ENCODE data around the gene SH3BGR.
"Not testable (repeated sequence)": the region's sequence is repeated elsewhere in the genome, so short reads cannot be mapped to it uniquely, and the experiment has no call there.

Gene SH3BGR

GRCh38 chr21:39537571-39537970 lies 85.8 kb downstream of the SH3BGR start:
- Histone ChIP-seq H3K9me3 (ENCODE audit: control insufficient read depth, insufficient read depth, low read length) (peaks cover 10% of the 10 kb centered on the region), H3K27me3 (ENCODE audit: control insufficient read depth, insufficient read depth, low read length) (no peaks in the 10 kb centered on the region), H3K4me1 (ENCODE audit: control insufficient read depth, insufficient read depth, low read length) (peaks cover 16% of the 10 kb centered on the region), H3K4me3 (ENCODE audit: low read depth, low read length) (peak overlapping the region; percentile 5), H3K9ac (ENCODE audit: low read depth, low read length) (peak overlapping the region; percentile 5), H3K36me3 (ENCODE audit: control insufficient read depth, insufficient read depth, low read length) (no peaks in the 10 kb centered on the region)

GRCh38 chr21:39538453-39539042 lies 86.8 kb downstream of the SH3BGR start:
- H3K4me1 ChIP-seq (ENCODE audit: control insufficient read depth, insufficient read depth, low read length): peaks cover 16% of the 10 kb centered on the region
- no peak overlapping the region for H3K9ac ChIP-seq (ENCODE audit: low read depth, low read length)
- no peaks in the 10 kb centered on the region for H3K36me3 ChIP-seq (ENCODE audit: control insufficient read depth, insufficient read depth, low read length)
- H3K9me3 ChIP-seq (ENCODE audit: control insufficient read depth, insufficient read depth, low read length): peaks cover 10% of the 10 kb centered on the region
- H3K4me3 ChIP-seq (ENCODE audit: low read depth, low read length): no peak overlapping the region
- H3K27me3 ChIP-seq (ENCODE audit: control insufficient read depth, insufficient read depth, low read length): no peaks in the 10 kb centered on the region

GRCh38 chr21:39540367-39540766 lies 88.6 kb downstream of the SH3BGR start:
- not testable (repeated sequence) for H3K27me3 ChIP-seq (ENCODE audit: control insufficient read depth, insufficient read depth, low read length); H3K9ac ChIP-seq (ENCODE audit: low read depth, low read length); H3K36me3 ChIP-seq (ENCODE audit: control insufficient read depth, insufficient read depth, low read length); H3K4me3 ChIP-seq (ENCODE audit: low read depth, low read length); H3K9me3 ChIP-seq (ENCODE audit: control insufficient read depth, insufficient read depth, low read length)
- H3K4me1 ChIP-seq (ENCODE audit: control insufficient read depth, insufficient read depth, low read length): peaks cover 16% of the 10 kb centered on the region

- Histone ChIP-seq H3K36me3 (ENCODE audit: control insufficient read depth, insufficient read depth, low read length) (no peaks in the 10 kb centered on the region), H3K27me3 (ENCODE audit: control insufficient read depth, insufficient read depth, low read length) (no peaks in the 10 kb centered on the region), H3K4me3 (ENCODE audit: low read depth, low read length) (no peak overlapping the region), H3K9me3 (ENCODE audit: control insufficient read depth, insufficient read depth, low read length) (peaks cover 13% of the 10 kb centered on the region), H3K9ac (ENCODE audit: low read depth, low read length) (no peak overlapping the region), H3K4me1 (ENCODE audit: control insufficient read depth, insufficient read depth, low read length) (peaks cover 7% of the 10 kb centered on the region)
Measured at GRCh38 chr21:39542736-39543135, 91.0 kb downstream of the SH3BGR start.

- Histone ChIP-seq H3K36me3 (ENCODE audit: control insufficient read depth, insufficient read depth, low read length) (no peaks in the 10 kb centered on the region), H3K9me3 (ENCODE audit: control insufficient read depth, insufficient read depth, low read length) (peaks cover 9% of the 10 kb centered on the region), H3K9ac (ENCODE audit: low read depth, low read length) (no peak overlapping the region), H3K4me1 (ENCODE audit: control insufficient read depth, insufficient read depth, low read length) (no peaks in the 10 kb centered on the region), H3K4me3 (ENCODE audit: low read depth, low read length) (no peak overlapping the region), H3K27me3 (ENCODE audit: control insufficient read depth, insufficient read depth, low read length) (no peaks in the 10 kb centered on the region)
Measured at GRCh38 chr21:39546522-39546921, 94.8 kb downstream of the SH3BGR start.

GRCh38 chr21:39552856-39553255 lies 101.1 kb downstream of the SH3BGR start:
- Histone ChIP-seq H3K4me1 (ENCODE audit: control insufficient read depth, insufficient read depth, low read length) (no peaks in the 10 kb centered on the region), H3K4me3 (ENCODE audit: low read depth, low read length) (no peak overlapping the region), H3K9me3 (ENCODE audit: control insufficient read depth, insufficient read depth, low read length) (peaks cover 6% of the 10 kb centered on the region), H3K36me3 (ENCODE audit: control insufficient read depth, insufficient read depth, low read length) (no peaks in the 10 kb centered on the region), H3K27me3 (ENCODE audit: control insufficient read depth, insufficient read depth, low read length) (no peaks in the 10 kb centered on the region), H3K9ac (ENCODE audit: low read depth, low read length) (no peak overlapping the region)

- Histone ChIP-seq H3K9ac (ENCODE audit: low read depth, low read length) (no peak overlapping the region), H3K4me3 (ENCODE audit: low read depth, low read length) (no peak overlapping the region), H3K36me3 (ENCODE audit: control insufficient read depth, insufficient read depth, low read length) (no peaks in the 10 kb centered on the region), H3K4me1 (ENCODE audit: control insufficient read depth, insufficient read depth, low read length) (no peaks in the 10 kb centered on the region), H3K27me3 (ENCODE audit: control insufficient read depth, insufficient read depth, low read length) (no peaks in the 10 kb centered on the region), H3K9me3 (ENCODE audit: control insufficient read depth, insufficient read depth, low read length) (peaks cover 6% of the 10 kb centered on the region)
Measured at GRCh38 chr21:39553331-39553730, 101.6 kb downstream of the SH3BGR start.

GRCh38 chr21:39555911-39556590 lies 104.3 kb downstream of the SH3BGR start:
- Histone ChIP-seq H3K4me1 (ENCODE audit: control insufficient read depth, insufficient read depth, low read length) (no peaks in the 10 kb centered on the region), H3K9ac (ENCODE audit: low read depth, low read length) (no peak overlapping the region), H3K9me3 (ENCODE audit: control insufficient read depth, insufficient read depth, low read length) (peaks cover 6% of the 10 kb centered on the region), H3K4me3 (ENCODE audit: low read depth, low read length) (no peak overlapping the region), H3K27me3 (ENCODE audit: control insufficient read depth, insufficient read depth, low read length) (no peaks in the 10 kb centered on the region), H3K36me3 (ENCODE audit: control insufficient read depth, insufficient read depth, low read length) (no peaks in the 10 kb centered on the region)

GRCh38 chr21:39559511-39559910 lies 107.7 kb downstream of the SH3BGR start:
- Histone ChIP-seq H3K9ac (ENCODE audit: low read depth, low read length) (no peak overlapping the region), H3K9me3 (ENCODE audit: control insufficient read depth, insufficient read depth, low read length) (no peaks in the 10 kb centered on the region), H3K4me1 (ENCODE audit: control insufficient read depth, insufficient read depth, low read length) (no peaks in the 10 kb centered on the region), H3K36me3 (ENCODE audit: control insufficient read depth, insufficient read depth, low read length) (no peaks in the 10 kb centered on the region), H3K4me3 (ENCODE audit: low read depth, low read length) (no peak overlapping the region), H3K27me3 (ENCODE audit: control insufficient read depth, insufficient read depth, low read length) (no peaks in the 10 kb centered on the region)

- no peak overlapping the region for H3K9ac ChIP-seq (ENCODE audit: low read depth, low read length)
- no peak overlapping the region for H3K4me3 ChIP-seq (ENCODE audit: low read depth, low read length)
- H3K4me1 ChIP-seq (ENCODE audit: control insufficient read depth, insufficient read depth, low read length): no peaks in the 10 kb centered on the region
- H3K36me3 ChIP-seq (ENCODE audit: control insufficient read depth, insufficient read depth, low read length): no peaks in the 10 kb centered on the region
- H3K27me3 ChIP-seq (ENCODE audit: control insufficient read depth, insufficient read depth, low read length): no peaks in the 10 kb centered on the region
- no peaks in the 10 kb centered on the region for H3K9me3 ChIP-seq (ENCODE audit: control insufficient read depth, insufficient read depth, low read length)
Measured at GRCh38 chr21:39561140-39561539, 109.4 kb downstream of the SH3BGR start.

- H3K27me3 ChIP-seq (ENCODE audit: control insufficient read depth, insufficient read depth, low read length): no peaks in the 10 kb centered on the region
- no peaks in the 10 kb centered on the region for H3K4me1 ChIP-seq (ENCODE audit: control insufficient read depth, insufficient read depth, low read length)
- no peak overlapping the region for H3K4me3 ChIP-seq (ENCODE audit: low read depth, low read length)
- H3K36me3 ChIP-seq (ENCODE audit: control insufficient read depth, insufficient read depth, low read length): no peaks in the 10 kb centered on the region
- H3K9me3 ChIP-seq (ENCODE audit: control insufficient read depth, insufficient read depth, low read length): no peaks in the 10 kb centered on the region
- no peak overlapping the region for H3K9ac ChIP-seq (ENCODE audit: low read depth, low read length)
Measured at GRCh38 chr21:39562791-39563770, 111.3 kb downstream of the SH3BGR start.
